Left lung (tissue), 10 donors: ENCODE data around the gene GSS. TPM values are rescaled to one million over a fixed set of nuclear protein-coding genes. Genes with fewer than 3 reads are reported as not detected.

Experiments used
- ATAC-seq: fragments of 200-7000 bp; cut with Tn5 transposase; one replicate; pipeline ENCODE4 v1.9.1; 2020; ENCODE audit warnings: moderate library complexity
- DNase-seq, 4 donors: peaks; one replicate each; pipeline ENCODE4 v3.0.0-alpha.2; 2013 to 2020
- H3K27ac ChIP-seq, 2 donors: fragments of 200-600 bp; sonication (generic) in 1 of 2; one replicate each; pipeline versions ENCODE4 v1.5.0 to v1.8.0; 2020 to 2021
- H3K27me3 ChIP-seq, 2 donors: fragments of 200-600 bp; sonication (generic) in 1 of 2; one replicate each; pipeline versions ENCODE4 v1.5.0 to v1.8.0; 2020 to 2021
- H3K36me3 ChIP-seq, 2 donors: fragments of 200-600 bp; sonication (generic) in 1 of 2; one replicate each; pipeline versions ENCODE4 v1.5.0 to v1.8.0; 2020 to 2021
- H3K4me1 ChIP-seq, 2 donors: fragments of 200-600 bp; one replicate each; pipeline ENCODE4 v1.8.0; 2021
- H3K4me3 ChIP-seq, 2 donors: fragments of 200-600 bp; sonication (generic) in 1 of 2; one replicate each; pipeline versions ENCODE4 v1.5.0 to v1.8.0; 2020 to 2021; ENCODE audit warnings: mild to moderate bottlenecking in 1 of 2
- H3K9me3 ChIP-seq, 2 donors: fragments of 200-600 bp; sonication (generic) in 1 of 2; one replicate each; pipeline versions ENCODE4 v1.5.0 to v1.8.0; 2020 to 2021
- CTCF ChIP-seq, 2 donors: fragments of 200-600 bp; sonication (generic) in 1 of 2; IDR thresholded peaks; one replicate each; pipeline versions ENCODE4 v1.5.0 to v1.8.0; 2021; ENCODE audit warnings: antibody characterized with exemption in 2 of 2
- intact Hi-C, 2 donors: fragments of 100-400 bp; cut with DNase I; formaldehyde crosslinking; loops; one replicate each; pipeline versions ENCODE4 v1.11.2 to v1.14.2; 2022
- polyA plus RNA-seq, 6 donors: library from polyadenylated mRNA; unstranded; fragments of 120-200 nt; gene quantifications; one replicate each; pipeline ENCODE4 v1.2.1, GENCODE V29; 2013; ENCODE audit not compliant: insufficient read length in 6 of 6
- total RNA-seq, 2 donors: library from RNA; stranded (reverse); fragmentation: NEBNext Ultra II Directional; extraction: Animal tissue kit (Norgen Biotek cat#: 25700); gene quantifications; one replicate each; pipeline ENCODE4 v1.2.1, GENCODE V29; 2021
- donor health status: DM: no; HTN: yes; CAD: no.
- donor health status: DM: no; HTN: no; CAD: no.

The GSS gene
- total and polyA plus RNA-seq, 8 donors: 37.8 to 50.3 (median 41.5) TPM

- Histone ChIP-seq H3K4me3 (no peak overlapping the region), H3K9me3 (no peaks in the 10 kb centered on the region), H3K36me3 (peaks cover 0 to 96% of the 10 kb centered on the region in 2 donors), H3K27ac (no peak overlapping the region), H3K4me1 (no peaks in the 10 kb centered on the region), H3K27me3 (no peaks in the 10 kb centered on the region)
- ATAC-seq (peak; percentile 56), DNase-seq (peak in 2 of 4 donors; percentile 32 to 83)
- no peak for TF ChIP-seq CTCF (IDR thresholded peaks at IDR 0.05)
- intact Hi-C loops: no loop called here
Observed at GRCh38 chr20:34997131-34997561, 41.5 kb upstream of the GSS start.

GRCh38 chr20:34996243-34997028 is 40.8 kb upstream of the GSS start:
- intact Hi-C loops: no loop called here
- DNase-seq: peak in 1 of 4 donors; percentile 58
- Histone ChIP-seq H3K27me3 (no peaks in the 10 kb centered on the region), H3K4me3 (no peak overlapping the region), H3K27ac (no peak overlapping the region), H3K9me3 (no peaks in the 10 kb centered on the region), H3K36me3 (peaks cover 0 to 89% of the 10 kb centered on the region in 2 donors), H3K4me1 (no peaks in the 10 kb centered on the region)
- no peak for TF ChIP-seq CTCF (IDR thresholded peaks at IDR 0.05)
- ATAC-seq: no peak

GRCh38 chr20:34995696-34996095 is 40.1 kb upstream of the GSS start:
- H3K4me3 ChIP-seq: no peak overlapping the region
- H3K27me3 ChIP-seq: no peaks in the 10 kb centered on the region
- H3K9me3 ChIP-seq: no peaks in the 10 kb centered on the region
- DNase-seq: peak in 1 of 4 donors; percentile 41
- ATAC-seq: no peak
- TF ChIP-seq CTCF (IDR thresholded peaks at IDR 0.05): no peak
- no peaks in the 10 kb centered on the region for H3K4me1 ChIP-seq
- no peak overlapping the region for H3K27ac ChIP-seq
- peaks cover 0 to 82% of the 10 kb centered on the region in 2 donors for H3K36me3 ChIP-seq
- intact Hi-C loops: no loop called here

GRCh38 chr20:34995192-34995591 is 39.6 kb upstream of the GSS start:
- Histone ChIP-seq H3K9me3 (no peaks in the 10 kb centered on the region), H3K27me3 (no peaks in the 10 kb centered on the region), H3K27ac (no peak overlapping the region), H3K4me3 (no peak overlapping the region), H3K36me3 (peaks cover 0 to 77% of the 10 kb centered on the region in 2 donors), H3K4me1 (no peaks in the 10 kb centered on the region)
- DNase-seq (peak in 1 of 4 donors; percentile 56), ATAC-seq (no peak)
- no peak for TF ChIP-seq CTCF (IDR thresholded peaks at IDR 0.05)
- intact Hi-C loops: no loop called here

GRCh38 chr20:34994509-34995131 is 39.0 kb upstream of the GSS start:
- H3K36me3 ChIP-seq: peaks cover 0 to 71% of the 10 kb centered on the region in 2 donors
- no peak overlapping the region for H3K27ac ChIP-seq
- no peak for TF ChIP-seq CTCF (IDR thresholded peaks at IDR 0.05)
- no peaks in the 10 kb centered on the region for H3K9me3 ChIP-seq
- peak in 1 of 4 donors; percentile 74 for DNase-seq
- intact Hi-C loops: no loop called here
- no peaks in the 10 kb centered on the region for H3K4me1 ChIP-seq
- no peak overlapping the region for H3K4me3 ChIP-seq
- no peak for ATAC-seq
- no peaks in the 10 kb centered on the region for H3K27me3 ChIP-seq
